HepG2 (cell line): ENCODE data around the gene DMGDH. TPM values are rescaled to one million over a fixed set of nuclear protein-coding genes. Genes with fewer than 3 reads are reported as not detected.
A peak's percentile ranks its signal among the peaks of the same experiment; 100 is the strongest.

ENCODE experiments used
- ATAC-seq: fragments of 200-7000 bp; cut with Tn5 transposase; 3 replicates; pipeline ENCODE4 v1.9.1; 2020; ENCODE audit warnings: mild to moderate bottlenecking, moderate library complexity
- BruUV-seq: library from RNA; stranded (reverse); fragments of 400-500 nt; replicated peaks from 2 replicates; lab custom pipeline; 2021; lab: Mats Ljungman, UMichigan
- CTCF ChIA-PET: fragments of 300-600 bp; formaldehyde crosslinking; extraction: SDS; loops from one replicate; lab custom pipeline; 2021; ENCODE audit warnings: low total read pairs, inconsistent platforms, low intra/inter-chr PET ratio; lab: Yijun Ruan, JAX
- POLR2A ChIA-PET: fragments of 350-600 bp; sonication (Branson Sonifier 250); formaldehyde crosslinking; loops from one replicate; lab custom pipeline; 2020; ENCODE audit warnings: antibody characterized with exemption, inconsistent platforms; lab: Yijun Ruan, JAX
- DNase-seq: peaks from one replicate; pipeline ENCODE4 v3.0.0-alpha.2; 2015; ENCODE audit warnings: low spot score
- FAIRE-seq: peaks from 3 replicates; lab custom pipeline; 2011; peaks lifted over from hg19 to GRCh38; lab: Jason Lieb, UNC
- H2AFZ ChIP-seq: one replicate; pipeline ENCODE4 v1.6.1; 2011; ENCODE audit warnings: low read length, inconsistent platforms
- H3K27ac ChIP-seq: fragments of 300-600 bp; 3 replicates; pipeline ENCODE4 v1.8.0; 2011; ENCODE audit warnings: mixed run types, mild to moderate bottlenecking, mixed read lengths, low read length, inconsistent platforms; ENCODE audit not compliant: insufficient read depth; ENCODE audit errors: extremely low read length
- H3K27me3 ChIP-seq, 2 experiments: fragments of 200-600 bp in 1 of 2; 2 replicates in 1 of 2; 3 replicates in 1 of 2; pipeline versions ENCODE4 v1.6.0 to v1.8.0; 2011; ENCODE audit warnings: low read length in 2 of 2, mild to moderate bottlenecking in 2 of 2, moderate library complexity in 2 of 2, inconsistent platforms in 1 of 2; ENCODE audit not compliant: insufficient read depth in 2 of 2, control insufficient read depth in 1 of 2
- H3K36me3 ChIP-seq, 2 experiments: fragments of 200-600 bp in 1 of 2; replicated peaks in 1 of 2; 2 replicates in 1 of 2; 3 replicates in 1 of 2; pipeline versions ENCODE4 v1.5.1 to v1.8.0; 2011; ENCODE audit warnings: low read length in 2 of 2, inconsistent platforms in 1 of 2; ENCODE audit not compliant: insufficient read depth in 2 of 2, control insufficient read depth in 1 of 2
- H3K4me1 ChIP-seq: 2 replicates; pipeline ENCODE4 v1.5.1; 2012; ENCODE audit warnings: low read length, inconsistent platforms; ENCODE audit not compliant: insufficient read depth
- H3K4me2 ChIP-seq: 2 replicates; pipeline ENCODE4 v1.6.0; 2011; ENCODE audit warnings: low read depth, low read length, inconsistent platforms
- H3K4me3 ChIP-seq, 3 experiments: fragments of 200-600 bp in 1 of 3; sonication (generic), shearing (Covaris generic) in 1 of 3; replicated peaks in 1 of 3; 2 replicates each; pipeline ENCODE4 v1.5.1; 2011 to 2016; ENCODE audit warnings: low read length in 3 of 3, inconsistent platforms in 2 of 3, low read depth in 2 of 3, mild to moderate bottlenecking in 2 of 3, control low read depth in 1 of 3, mixed read lengths in 1 of 3; ENCODE audit not compliant: insufficient read depth in 1 of 3
- H3K79me2 ChIP-seq: one replicate; pipeline ENCODE4 v1.6.1; 2011; ENCODE audit warnings: low read length, inconsistent platforms; ENCODE audit not compliant: insufficient read depth
- H3K9ac ChIP-seq: 2 replicates; pipeline ENCODE4 v1.6.0; 2011; ENCODE audit warnings: mild to moderate bottlenecking, low read depth, low read length, inconsistent platforms; ENCODE audit not compliant: insufficient read depth
- H3K9me3 ChIP-seq: 2 replicates; pipeline ENCODE4 v1.5.1; 2012; ENCODE audit warnings: mild to moderate bottlenecking, low read length
- H4K20me1 ChIP-seq: 2 replicates; pipeline ENCODE4 v1.6.0; 2011; ENCODE audit warnings: inconsistent platforms, mild to moderate bottlenecking, low read length, moderate library complexity; ENCODE audit not compliant: insufficient read depth
- ARNTL ChIP-seq: sonication (generic); formaldehyde crosslinking; IDR thresholded peaks from 2 replicates; pipeline ENCODE4 v1.4.0; 2020; ENCODE audit warnings: mild to moderate bottlenecking, missing genetic modification reagents
- CTCF ChIP-seq: sonication (generic); formaldehyde crosslinking; IDR thresholded peaks from 2 replicates; pipeline ENCODE4 v1.5.0; 2020; ENCODE audit warnings: mild to moderate bottlenecking, missing genetic modification reagents, moderate library complexity
- ESRRA ChIP-seq: sonication (generic); formaldehyde crosslinking; IDR thresholded peaks from 2 replicates; pipeline ENCODE4 v1.5.1; 2020; ENCODE audit warnings: mild to moderate bottlenecking, low read depth, missing genetic modification reagents
- HBP1 ChIP-seq: IDR thresholded peaks from 2 replicates; pipeline ENCODE4 v1.6.1; 2016; ENCODE audit warnings: low read depth, control low read depth
- MAZ ChIP-seq, 2 experiments: sonication (generic) in 1 of 2; formaldehyde crosslinking in 1 of 2; IDR thresholded peaks; 2 replicates each; pipeline versions ENCODE4 v1.5.0 to v1.6.1; 2012 to 2020; ENCODE audit warnings: low read depth in 2 of 2, mild to moderate bottlenecking in 2 of 2, borderline replicate concordance in 1 of 2, improper control_type of control experiment in 1 of 2, low read length in 1 of 2, missing genetic modification reagents in 1 of 2, moderate library complexity in 1 of 2
- NCOA1 ChIP-seq: sonication (generic); formaldehyde crosslinking; IDR thresholded peaks from 2 replicates; pipeline ENCODE4 v1.9.0; 2021; ENCODE audit warnings: missing genetic modification reagents
- NFE2L2 ChIP-seq: fragments of 150-350 bp; IDR thresholded peaks from 2 replicates; pipeline ENCODE4 v1.6.1; 2014; ENCODE audit warnings: low read length
- RAD21 ChIP-seq: fragments of 450-650 bp; formaldehyde crosslinking; IDR thresholded peaks from 2 replicates; pipeline ENCODE4 v1.5.0; 2020; ENCODE audit warnings: mild to moderate bottlenecking
- SMC3 ChIP-seq: IDR thresholded peaks from 2 replicates; pipeline ENCODE4 v1.6.1; 2011; ENCODE audit warnings: low read length, improper control_type of control experiment
- SNAI1 ChIP-seq: sonication (generic); formaldehyde crosslinking; IDR thresholded peaks from 2 replicates; pipeline ENCODE4 v1.5.0; 2020; ENCODE audit warnings: mild to moderate bottlenecking, missing genetic modification reagents, borderline replicate concordance
- STAG1 ChIP-seq: sonication (generic); formaldehyde crosslinking; IDR thresholded peaks from 2 replicates; pipeline ENCODE4 v1.4.0; 2020; ENCODE audit warnings: missing genetic modification reagents
- STAT6 ChIP-seq: sonication (generic); formaldehyde crosslinking; IDR thresholded peaks from 2 replicates; pipeline ENCODE4 v1.4.0; 2020; ENCODE audit warnings: missing genetic modification reagents, mild to moderate bottlenecking, borderline replicate concordance
- ZNF33A ChIP-seq: sonication (generic); formaldehyde crosslinking; IDR thresholded peaks from 2 replicates; pipeline ENCODE4 v1.5.1; 2020; ENCODE audit warnings: missing genetic modification reagents, mild to moderate bottlenecking, moderate library complexity, borderline replicate concordance
- ZNF772 ChIP-seq: sonication (generic); formaldehyde crosslinking; IDR thresholded peaks from 2 replicates; pipeline ENCODE4 v1.5.0; 2020; ENCODE audit warnings: mild to moderate bottlenecking, missing genetic modification reagents
- WGBS: methylation state at CpG from one replicate; pipeline ENCODE4 v1.1.6; 2017; ENCODE audit warnings: low lambda C conversion rate; 5-methylcytosine and 5-hydroxymethylcytosine counted together
- in situ Hi-C: cut with HindIII; loops from 2 replicates; pipeline ENCODE4 v1.10.0; 2017; ENCODE audit warnings: low pct_unique_long_range_greater_than_20kb; ENCODE audit not compliant: extremely low pct_ligation_motif_present
- intact Hi-C: fragments of 100-400 bp; cut with micrococcal nuclease; formaldehyde crosslinking; loops from one replicate; pipeline ENCODE4 v1.10.0; 2022; ENCODE audit not compliant: unreplicated experiment
- polyA plus RNA-seq, 8 experiments: library from polyadenylated mRNA; depleted of rRNA in 3 of 8; stranded (reverse) in 7 of 8; unstranded in 1 of 8; fragments of >200 nt; fragmentation: Illumina TruSeq in 4 of 8; extraction: Trizol in 4 of 8; gene quantifications; 2 replicates each; pipeline versions ENCODE4 v1.2.1 to v1.2.3, GENCODE V29; 2011 to 2016; ENCODE audit warnings: low read depth in 4 of 8, missing spikeins in 1 of 8, mixed read lengths in 1 of 8; ENCODE audit not compliant: insufficient read depth in 1 of 8
- total RNA-seq, 5 experiments: library from RNA; depleted of rRNA; stranded (reverse); fragments of >200 nt; fragmentation: Illumina TruSeq; extraction: Trizol; gene quantifications; 2 replicates each; pipeline ENCODE4 v1.2.3, GENCODE V29; 2016; ENCODE audit warnings: low read depth in 1 of 5

DMGDH gene
- total and polyA plus RNA-seq, 2 of the 13 experiments (the other 11 are each of a cell fraction or from before 2014, with no cell fraction given), result 3.6 to 7.9 TPM

DNA sequence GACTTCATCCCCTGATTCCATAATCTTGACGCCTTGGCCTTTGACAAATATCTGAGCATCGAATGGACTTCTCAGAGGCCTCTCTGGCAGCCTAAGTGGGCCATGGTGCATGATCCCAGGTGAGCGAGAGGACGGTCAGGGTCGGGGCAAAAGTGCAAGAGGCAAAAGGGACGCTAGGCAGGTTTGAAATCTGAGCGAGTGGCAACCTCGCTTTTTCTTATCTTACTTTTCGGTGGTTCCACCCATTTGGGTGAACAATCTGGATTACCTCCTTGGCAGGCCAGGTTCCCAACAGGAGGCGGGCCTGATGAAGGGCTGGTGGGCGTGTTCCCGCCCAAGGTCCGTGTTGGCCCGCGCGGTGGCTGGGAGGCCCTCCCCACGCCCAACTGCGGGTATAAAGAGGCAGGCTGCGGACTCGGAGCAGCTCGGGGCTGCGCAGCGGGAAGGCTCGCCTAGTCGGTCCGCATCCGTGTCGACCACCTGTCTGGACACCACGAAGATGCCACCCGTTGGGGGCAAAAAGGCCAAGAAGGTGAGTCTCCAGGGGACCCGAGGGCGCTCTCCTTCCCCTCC is 42.0 kb upstream of the DMGDH start, which contains the start of gene BHMT (continued):
- TF ChIP-seq NCOA1 (CRISPR knock-in tag) (no peak), HBP1 (CRISPR knock-in tag) (no peak), MAZ (IDR thresholded peaks at IDR 0.05; ENCODE audit: borderline replicate concordance, low read depth, low read length) (no peak), MAZ (CRISPR knock-in tag; IDR thresholded peaks at IDR 0.05; ENCODE audit: low read depth) (0 out of 2 replicates have a peak, but pooled peaks have one; percentile 25), ARNTL (CRISPR knock-in tag) (no peak)

DNA sequence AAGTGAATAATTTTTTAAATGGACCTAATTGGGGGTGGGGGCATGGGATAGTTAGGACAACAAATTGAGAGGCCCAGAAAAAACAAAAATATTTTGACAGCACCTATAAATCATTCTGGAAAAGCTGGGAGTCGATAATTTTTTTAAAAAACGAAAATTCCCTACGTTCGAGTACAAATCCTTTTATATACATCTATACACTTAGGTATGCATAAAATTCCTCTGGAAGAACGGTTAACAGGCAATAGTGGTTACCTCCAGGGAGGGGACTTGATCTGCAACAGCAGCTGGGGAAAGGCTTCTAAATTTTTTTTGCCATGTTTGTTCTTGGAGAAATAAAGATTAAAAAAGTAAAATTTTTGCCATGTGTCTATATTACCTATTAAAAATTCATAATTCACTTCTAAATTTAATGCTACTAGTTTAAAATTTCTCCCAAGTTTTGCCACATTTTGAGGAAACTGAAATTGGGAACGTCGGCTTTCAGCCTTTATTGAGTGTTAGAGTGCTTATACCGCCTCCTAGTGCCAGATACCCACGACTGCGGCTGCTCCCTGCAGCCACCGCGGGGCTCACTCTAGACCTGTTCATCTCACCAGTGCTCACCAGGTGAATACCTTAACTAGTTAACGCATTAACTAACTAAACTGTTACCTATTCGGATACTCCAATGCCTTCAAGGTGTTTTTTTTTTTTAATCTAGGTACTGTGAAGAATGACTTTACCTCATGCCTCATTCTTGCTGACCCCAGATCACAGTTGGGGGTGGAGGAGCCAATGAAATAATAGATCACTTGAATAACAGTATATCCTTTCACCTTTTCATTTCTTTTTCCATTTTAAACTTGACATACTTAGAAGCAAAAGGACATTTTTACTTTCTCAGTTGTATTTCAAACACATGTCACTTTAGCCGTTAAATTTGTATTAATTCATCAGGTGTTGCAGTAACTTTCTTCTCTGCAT is 40.3 kb upstream of the DMGDH start:
- H3K27ac ChIP-seq, result no peak overlapping the region
- no TSS peak for BruUV-seq
- in situ Hi-C loops, result no loop called here
- TF ChIP-seq RAD21 (CRISPR knock-in tag) (peak; percentile 58; the same call in 1 of the 2 replicates), CTCF (CRISPR knock-in tag) (peak; percentile 66), NFE2L2 (no peak), STAG1 (peak; percentile 76), SNAI1 (no peak), STAT6 (CRISPR knock-in tag) (no peak), ZNF33A (CRISPR knock-in tag) (0 out of 2 replicates have a peak, but pooled peaks have one; percentile 9), SMC3 (peak; percentile 58), ESRRA (CRISPR knock-in tag) (no peak), ZNF772 (CRISPR knock-in tag) (no peak)

More for the DNA sequence above, 40.3 kb upstream of the DMGDH start:
- Histone ChIP-seq H3K4me1 (peaks cover 76% of the 10 kb centered on the region), H3K36me3 (no peaks in the 10 kb centered on the region), H3K9ac (no peak overlapping the region), H3K9me3 (no peaks in the 10 kb centered on the region), H2AFZ (no peak overlapping the region), H3K4me2 (peak overlapping the region; percentile 75), H4K20me1 (no peaks in the 10 kb centered on the region), H3K27me3 (peaks cover 0 to 15% of the 10 kb centered on the region in 2 experiments; a peak in 4 of 5 replicates), H3K4me3 (peak overlapping the region in 1 of 3 experiments; percentile 51; a peak in 1 of 6 replicates), H3K79me2 (no peaks in the 10 kb centered on the region)
- no peak for FAIRE-seq
- ChIA-PET CTCF (interaction anchor here (3.1 kb wide), 1 partner anchor 85 kb away, joined by 17 read pairs; no protein-coding TSS in a partner anchor), POLR2A (no interaction called here)
- ATAC-seq, result no peak
- DNase-seq, result peak; percentile 28
- intact Hi-C loops, result loop anchor here (1.0 kb wide), 1 partner anchor 85 kb away; no protein-coding TSS in a partner anchor
- WGBS, result 26% methylated on average over 15 of the region's 15 CpGs
